Trophoblast cell (in vitro differentiated cells and primary cell): ENCODE measurements around the gene TUBGCP3.

Source experiments
- DNase-seq, 2 donors: peaks; one replicate each; pipeline ENCODE4 v3.0.0-alpha.2; 2016
- H2AFZ ChIP-seq: 2 replicates; pipeline ENCODE4 v1.6.1; 2013; ENCODE audit warnings: low read length, moderate library complexity, mild to moderate bottlenecking; ENCODE audit not compliant: insufficient read depth, poor library complexity
- H2AK5ac ChIP-seq: 2 replicates; pipeline ENCODE4 v1.6.1; 2013; ENCODE audit warnings: mild to moderate bottlenecking, low read length
- H2BK120ac ChIP-seq: 2 replicates; pipeline ENCODE4 v1.6.1; 2013; ENCODE audit warnings: low read length, mild to moderate bottlenecking, moderate library complexity; ENCODE audit not compliant: insufficient read depth, poor library complexity
- H2BK12ac ChIP-seq: 2 replicates; pipeline ENCODE4 v1.6.1; 2013; ENCODE audit warnings: mild to moderate bottlenecking, low read length, moderate library complexity
- H2BK5ac ChIP-seq: 2 replicates; pipeline ENCODE4 v1.6.1; 2013; ENCODE audit warnings: low read length, low read depth, moderate library complexity, mild to moderate bottlenecking; ENCODE audit not compliant: poor library complexity
- H3K14ac ChIP-seq: 2 replicates; pipeline ENCODE4 v1.6.1; 2013; ENCODE audit warnings: mild to moderate bottlenecking, low read length
- H3K18ac ChIP-seq: 2 replicates; pipeline ENCODE4 v1.6.1; 2013; ENCODE audit warnings: mild to moderate bottlenecking, low read length
- H3K23ac ChIP-seq: 2 replicates; pipeline ENCODE4 v1.6.1; 2013; ENCODE audit warnings: low read length
- H3K27ac ChIP-seq: 2 replicates; pipeline ENCODE4 v1.5.1; 2013; ENCODE audit warnings: low read depth, mild to moderate bottlenecking, inconsistent platforms, low read length, moderate library complexity
- H3K27me3 ChIP-seq: 2 replicates; pipeline ENCODE4 v1.6.1; 2013; ENCODE audit warnings: inconsistent platforms, mild to moderate bottlenecking, low read length, moderate library complexity; ENCODE audit not compliant: insufficient read depth
- H3K36me3 ChIP-seq, 2 experiments: 1 replicate in 1 of 2; 2 replicates in 1 of 2; pipeline ENCODE4 v1.6.1; 2013; ENCODE audit warnings: low read length in 2 of 2, mild to moderate bottlenecking in 2 of 2, moderate library complexity in 1 of 2; ENCODE audit not compliant: insufficient read depth in 2 of 2, control insufficient read depth in 1 of 2
- H3K4ac ChIP-seq: 2 replicates; pipeline ENCODE4 v1.6.1; 2013; ENCODE audit warnings: low read depth, mild to moderate bottlenecking, low read length, moderate library complexity
- H3K4me1 ChIP-seq, 2 experiments: 1 replicate in 1 of 2; 2 replicates in 1 of 2; pipeline ENCODE4 v1.6.1; 2013; ENCODE audit warnings: low read length in 2 of 2, mild to moderate bottlenecking in 2 of 2, moderate library complexity in 1 of 2; ENCODE audit not compliant: insufficient read depth in 2 of 2, control insufficient read depth in 1 of 2
- H3K4me2 ChIP-seq: 2 replicates; pipeline ENCODE4 v1.6.1; 2013; ENCODE audit warnings: inconsistent platforms, mild to moderate bottlenecking, low read length, moderate library complexity
- H3K4me3 ChIP-seq: 2 replicates; pipeline ENCODE4 v1.5.1; 2013; ENCODE audit warnings: mild to moderate bottlenecking, low read depth, low read length, inconsistent platforms
- H3K79me1 ChIP-seq: one replicate; pipeline ENCODE4 v1.6.1; 2013; ENCODE audit warnings: low read length
- H3K79me2 ChIP-seq: 2 replicates; pipeline ENCODE4 v1.6.1; 2013; ENCODE audit warnings: low read length, mild to moderate bottlenecking; ENCODE audit not compliant: control insufficient read depth, insufficient read depth, poor library complexity
- H3K9ac ChIP-seq: 2 replicates; pipeline ENCODE4 v1.6.1; 2013; ENCODE audit warnings: mild to moderate bottlenecking, low read length
- H3K9me3 ChIP-seq: 2 replicates; pipeline ENCODE4 v1.6.1; 2013; ENCODE audit warnings: low read depth, mild to moderate bottlenecking, control low read depth, inconsistent platforms, low read length; ENCODE audit not compliant: insufficient read depth
- H4K12ac ChIP-seq: 2 replicates; pipeline ENCODE4 v1.6.1; 2013; ENCODE audit warnings: low read depth, mild to moderate bottlenecking, low read length, moderate library complexity
- H4K8ac ChIP-seq: 2 replicates; pipeline ENCODE4 v1.6.1; 2013; ENCODE audit warnings: low read depth, mild to moderate bottlenecking, low read length, moderate library complexity
- H4K91ac ChIP-seq: one replicate; pipeline ENCODE4 v1.6.1; 2013; ENCODE audit warnings: low read depth, mild to moderate bottlenecking, low read length, moderate library complexity
- WGBS: extraction: QIAGEN DNeasy Blood & Tissue Kit; methylation state at CpG from one replicate; pipeline ENCODE4 v1.1.7; 2013; ENCODE audit warnings: missing lambda C conversion rate; ENCODE audit not compliant: insufficient read length, insufficient coverage; ENCODE audit errors: extremely low coverage; 5-methylcytosine and 5-hydroxymethylcytosine counted together

The TUBGCP3 gene

DNA sequence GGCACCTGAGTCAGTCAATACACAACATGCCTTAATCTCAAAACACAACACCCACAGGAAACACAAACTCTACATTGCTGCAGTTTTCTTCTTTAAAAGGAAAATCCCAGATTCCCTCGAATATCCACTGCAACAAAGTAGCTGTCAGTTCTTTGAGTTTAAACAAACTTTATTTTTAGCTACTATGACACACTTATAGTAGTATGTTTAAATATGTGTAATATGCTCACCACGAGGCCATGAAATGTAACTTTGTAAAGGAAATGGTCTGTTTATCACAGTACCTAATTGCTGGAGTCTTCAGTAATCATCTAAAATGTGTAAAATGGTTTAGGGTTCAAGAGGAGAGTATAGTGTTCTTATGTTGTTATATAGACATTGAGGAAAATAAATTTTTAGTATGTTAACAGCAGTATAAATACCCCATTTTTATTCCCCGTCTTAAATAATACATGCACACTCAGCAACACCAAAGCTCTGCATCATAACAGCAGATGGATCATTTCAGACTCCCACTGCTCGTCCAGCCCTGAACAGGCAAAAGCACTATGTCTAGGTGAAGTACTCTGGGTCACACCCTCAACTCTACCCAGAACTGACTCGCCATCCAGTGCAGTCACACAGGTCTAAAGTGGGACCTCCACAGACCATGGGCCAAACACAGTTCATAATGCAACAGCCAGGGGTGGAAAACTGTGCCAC is 20.6 kb downstream of the TUBGCP3 start:
- no CpG with 5 or more reads among the region's 5 CpGs for WGBS
- no peaks in the 10 kb centered on the region for H3K27me3 ChIP-seq
- DNase-seq = no peak

GRCh38 chr13:112562786-112563383 is 25.1 kb downstream of the TUBGCP3 start:
- H4K91ac ChIP-seq = no peak overlapping the region
- no peak overlapping the region for H3K9ac ChIP-seq
- H4K8ac ChIP-seq = no peak overlapping the region
- H2AFZ ChIP-seq = no peak overlapping the region
- H2BK120ac ChIP-seq = no peak overlapping the region
- no CpG with 5 or more reads among the region's 18 CpGs for WGBS
- no peak overlapping the region for H3K23ac ChIP-seq
- H3K27me3 ChIP-seq = no peaks in the 10 kb centered on the region
- no peak overlapping the region for H4K12ac ChIP-seq
- no peaks in the 10 kb centered on the region for H3K79me2 ChIP-seq
- no peak overlapping the region for H3K27ac ChIP-seq
- H3K36me3 ChIP-seq = peaks cover 9 to 16% of the 10 kb centered on the region in 2 experiments
- no peak overlapping the region for H3K14ac ChIP-seq
- H3K4me3 ChIP-seq = no peak overlapping the region
- H3K4ac ChIP-seq = no peak overlapping the region
- peaks cover 1% of the 10 kb centered on the region for H3K9me3 ChIP-seq
- no peak overlapping the region for H2BK5ac ChIP-seq
- peak overlapping the region; percentile 39 for H3K18ac ChIP-seq
- H3K4me2 ChIP-seq = no peak overlapping the region
- no peak for DNase-seq
- no peak overlapping the region for H2AK5ac ChIP-seq
- no peaks in the 10 kb centered on the region for H3K4me1 ChIP-seq
- H3K79me1 ChIP-seq = no peaks in the 10 kb centered on the region
- no peak overlapping the region for H2BK12ac ChIP-seq

More for the DNA sequence above, 20.6 kb downstream of the TUBGCP3 start:
- H3K27ac ChIP-seq = no peak overlapping the region
- H3K79me1 ChIP-seq = no peaks in the 10 kb centered on the region
- no peak overlapping the region for H3K18ac ChIP-seq
- H3K9ac ChIP-seq = no peak overlapping the region
- no peak overlapping the region for H2AK5ac ChIP-seq
- no peak overlapping the region for H2BK5ac ChIP-seq
- no peaks in the 10 kb centered on the region for H3K79me2 ChIP-seq
- H3K4ac ChIP-seq = no peak overlapping the region
- H2BK120ac ChIP-seq = no peak overlapping the region
- no peak overlapping the region for H4K91ac ChIP-seq
- H3K4me3 ChIP-seq = no peak overlapping the region
- no peaks in the 10 kb centered on the region for H3K4me1 ChIP-seq
- no peak overlapping the region for H3K14ac ChIP-seq
- H2BK12ac ChIP-seq = no peak overlapping the region
- no peak overlapping the region for H3K23ac ChIP-seq
- no peak overlapping the region for H3K4me2 ChIP-seq
- H3K9me3 ChIP-seq = no peaks in the 10 kb centered on the region
- no peak overlapping the region for H2AFZ ChIP-seq
- H3K36me3 ChIP-seq = peaks cover 3 to 8% of the 10 kb centered on the region in 2 experiments
- no peak overlapping the region for H4K12ac ChIP-seq
- H4K8ac ChIP-seq = no peak overlapping the region

- no peaks in the 10 kb centered on the region for H3K79me1 ChIP-seq
- no peak overlapping the region for H2AFZ ChIP-seq
- no peak overlapping the region for H3K9ac ChIP-seq
- no peak overlapping the region for H3K23ac ChIP-seq
- H3K4me2 ChIP-seq = no peak overlapping the region
- no peak overlapping the region for H2BK5ac ChIP-seq
- H3K4me1 ChIP-seq = no peaks in the 10 kb centered on the region
- no peaks in the 10 kb centered on the region for H3K27me3 ChIP-seq
- H4K8ac ChIP-seq = no peak overlapping the region
- no peak overlapping the region for H2AK5ac ChIP-seq
- no peak overlapping the region for H3K27ac ChIP-seq
- H3K18ac ChIP-seq = no peak overlapping the region
- peaks cover 1% of the 10 kb centered on the region for H3K9me3 ChIP-seq
- no peak overlapping the region for H4K91ac ChIP-seq
- H3K4me3 ChIP-seq = no peak overlapping the region
- no peak for DNase-seq
- H3K14ac ChIP-seq = no peak overlapping the region
- no peak overlapping the region for H3K4ac ChIP-seq
- no peak overlapping the region for H4K12ac ChIP-seq
- H3K36me3 ChIP-seq = peaks cover 9 to 18% of the 10 kb centered on the region in 2 experiments
- H2BK12ac ChIP-seq = no peak overlapping the region
- no CpG with 5 or more reads among the region's 3 CpGs for WGBS
- H3K79me2 ChIP-seq = no peaks in the 10 kb centered on the region
- no peak overlapping the region for H2BK120ac ChIP-seq
Measured at GRCh38 chr13:112562254-112562653, 25.7 kb downstream of the TUBGCP3 start.

DNA sequence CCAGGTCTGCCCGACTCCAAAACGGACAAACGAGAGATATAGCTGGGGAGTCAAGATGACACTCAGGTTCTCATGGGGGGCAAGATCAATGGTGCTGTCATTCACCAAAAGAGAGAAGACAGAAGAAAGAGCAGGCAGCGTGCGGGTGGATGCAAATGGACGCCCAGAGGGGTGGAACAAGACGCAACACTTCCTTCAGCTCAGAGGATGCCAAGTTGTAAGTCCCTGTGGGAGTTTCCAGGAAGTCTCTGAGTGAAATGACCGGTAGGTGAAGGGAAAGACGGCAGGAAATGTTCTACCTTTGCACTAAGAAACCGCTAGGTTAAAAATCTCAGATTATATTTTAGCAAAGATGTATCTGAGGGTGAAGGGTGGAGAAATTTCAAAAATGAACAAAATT is 26.5 kb downstream of the TUBGCP3 start:
- Histone ChIP-seq H3K79me2 (no peaks in the 10 kb centered on the region), H3K4ac (no peak overlapping the region), H2AK5ac (no peak overlapping the region), H2BK120ac (no peak overlapping the region), H3K4me1 (no peaks in the 10 kb centered on the region), H3K79me1 (no peaks in the 10 kb centered on the region), H3K23ac (no peak overlapping the region), H2AFZ (no peak overlapping the region), H2BK5ac (no peak overlapping the region), H2BK12ac (no peak overlapping the region), H3K9me3 (peaks cover 1% of the 10 kb centered on the region), H3K18ac (no peak overlapping the region), H4K12ac (no peak overlapping the region), H3K27ac (no peak overlapping the region), H3K4me3 (no peak overlapping the region), H3K4me2 (no peak overlapping the region), H3K9ac (no peak overlapping the region), H3K36me3 (peaks cover 9 to 18% of the 10 kb centered on the region in 2 experiments), H3K14ac (no peak overlapping the region), H4K8ac (no peak overlapping the region), H3K27me3 (no peaks in the 10 kb centered on the region), H4K91ac (no peak overlapping the region)
- no CpG with 5 or more reads among the region's 10 CpGs for WGBS
- DNase-seq = no peak
